Activated CD4-positive, alpha-beta T cell treated with anti-CD3 and anti-CD28 coated beads for 4 hours (primary cell): ENCODE measurements around the gene KRT72.

Source experiments
- DNase-seq, 2 donors: peaks; one replicate each; pipeline ENCODE4 v3.0.0-alpha.2; 2020

KRT72 gene

GRCh38 chr12:52600941-52601481 is at the start of gene KRT72:
Gene KRT72 (minus strand): TSS chr12:52601463. CDS start chr12:52601452, 11 bp downstream.
- DNase-seq, result no peak

- no peak for DNase-seq
Measured at GRCh38 chr12:52650520-52651081, 49.3 kb upstream of the KRT72 start.

GRCh38 chr12:52649066-52649465 is 47.8 kb upstream of the KRT72 start:
- no peak for DNase-seq

GRCh38 chr12:52648012-52648550 is 46.8 kb upstream of the KRT72 start:
- DNase-seq, result no peak

GRCh38 chr12:52647601-52648000 is 46.3 kb upstream of the KRT72 start:
- DNase-seq, result no peak

- DNase-seq, result no peak
Measured at GRCh38 chr12:52646613-52647012, 45.4 kb upstream of the KRT72 start.

- no peak for DNase-seq
Measured at GRCh38 chr12:52645982-52646381, 44.7 kb upstream of the KRT72 start.

- DNase-seq, result no peak
Measured at GRCh38 chr12:52645120-52645761, 44.0 kb upstream of the KRT72 start.

- DNase-seq, result no peak
Measured at GRCh38 chr12:52644078-52644415, 42.8 kb upstream of the KRT72 start.

GRCh38 chr12:52643233-52644077 is 42.2 kb upstream of the KRT72 start:
- DNase-seq, result no peak

GRCh38 chr12:52641468-52641867 is 40.2 kb upstream of the KRT72 start:
- no peak for DNase-seq

GRCh38 chr12:52637299-52637698 is 36.0 kb upstream of the KRT72 start:
- no peak for DNase-seq

GRCh38 chr12:52636592-52637258 is 35.5 kb upstream of the KRT72 start:
- no peak for DNase-seq

- DNase-seq, result no peak
Measured at GRCh38 chr12:52636189-52636588, 34.9 kb upstream of the KRT72 start.

- no peak for DNase-seq
Measured at GRCh38 chr12:52634266-52635056, 33.2 kb upstream of the KRT72 start.

- no peak for DNase-seq
Measured at GRCh38 chr12:52633383-52633782, 32.1 kb upstream of the KRT72 start.

- DNase-seq, result no peak
Measured at GRCh38 chr12:52632656-52633055, 31.4 kb upstream of the KRT72 start.

- DNase-seq, result no peak
Measured at GRCh38 chr12:52631676-52632459, 30.6 kb upstream of the KRT72 start.

- DNase-seq, result no peak
Measured at GRCh38 chr12:52631264-52631663, 30.0 kb upstream of the KRT72 start.

GRCh38 chr12:52630599-52631200 is 29.4 kb upstream of the KRT72 start:
- DNase-seq, result no peak

- DNase-seq, result no peak
Measured at GRCh38 chr12:52630008-52630500, 28.8 kb upstream of the KRT72 start.
